Choroid plexus epithelial cell (primary cell): ENCODE data around the gene ZNF133.

Source experiments
- DNase-seq: peaks from one replicate; pipeline ENCODE4 v3.0.0-alpha.2; 2010; ENCODE audit warnings: low read depth
- H3K4me3 ChIP-seq: 2 replicates; pipeline ENCODE4 v1.5.1; 2011; ENCODE audit warnings: low read depth, mild to moderate bottlenecking, control low read depth, low read length, moderate library complexity
- TF ChIP-seq, protein P1 (sequence below): conservative IDR thresholded peaks from 2 replicates; pipeline ENCODE4 v1.5.1; 2011; ENCODE audit warnings: low read depth, mild to moderate bottlenecking, control low read depth, inconsistent platforms, low read length, moderate library complexity

ZNF133 gene

DNA sequence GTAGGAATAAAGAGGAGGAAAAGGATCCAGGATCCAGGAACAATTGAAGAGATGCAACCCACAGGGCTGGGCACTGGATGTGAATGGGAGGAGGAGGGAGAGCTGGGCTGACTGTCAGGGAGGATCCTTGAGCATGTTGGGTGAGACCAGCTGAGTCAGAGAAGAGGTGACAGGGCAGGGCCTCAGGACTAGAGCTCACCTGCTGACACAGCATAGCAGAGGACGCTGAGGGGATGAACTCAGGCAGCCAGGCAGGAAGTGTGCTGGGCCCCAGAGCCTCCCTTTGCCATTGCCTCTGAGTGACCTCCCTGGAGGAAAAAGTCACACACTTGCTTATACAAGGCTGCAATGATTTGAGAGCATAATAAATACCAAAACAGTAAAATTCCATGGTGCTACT lies 72.3 kb downstream of the ZNF133 start:
- no peak overlapping the region for H3K4me3 ChIP-seq
- TF ChIP-seq, protein P1, sequence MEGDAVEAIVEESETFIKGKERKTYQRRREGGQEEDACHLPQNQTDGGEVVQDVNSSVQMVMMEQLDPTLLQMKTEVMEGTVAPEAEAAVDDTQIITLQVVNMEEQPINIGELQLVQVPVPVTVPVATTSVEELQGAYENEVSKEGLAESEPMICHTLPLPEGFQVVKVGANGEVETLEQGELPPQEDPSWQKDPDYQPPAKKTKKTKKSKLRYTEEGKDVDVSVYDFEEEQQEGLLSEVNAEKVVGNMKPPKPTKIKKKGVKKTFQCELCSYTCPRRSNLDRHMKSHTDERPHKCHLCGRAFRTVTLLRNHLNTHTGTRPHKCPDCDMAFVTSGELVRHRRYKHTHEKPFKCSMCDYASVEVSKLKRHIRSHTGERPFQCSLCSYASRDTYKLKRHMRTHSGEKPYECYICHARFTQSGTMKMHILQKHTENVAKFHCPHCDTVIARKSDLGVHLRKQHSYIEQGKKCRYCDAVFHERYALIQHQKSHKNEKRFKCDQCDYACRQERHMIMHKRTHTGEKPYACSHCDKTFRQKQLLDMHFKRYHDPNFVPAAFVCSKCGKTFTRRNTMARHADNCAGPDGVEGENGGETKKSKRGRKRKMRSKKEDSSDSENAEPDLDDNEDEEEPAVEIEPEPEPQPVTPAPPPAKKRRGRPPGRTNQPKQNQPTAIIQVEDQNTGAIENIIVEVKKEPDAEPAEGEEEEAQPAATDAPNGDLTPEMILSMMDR, result no peak
- no peak for DNase-seq

DNA sequence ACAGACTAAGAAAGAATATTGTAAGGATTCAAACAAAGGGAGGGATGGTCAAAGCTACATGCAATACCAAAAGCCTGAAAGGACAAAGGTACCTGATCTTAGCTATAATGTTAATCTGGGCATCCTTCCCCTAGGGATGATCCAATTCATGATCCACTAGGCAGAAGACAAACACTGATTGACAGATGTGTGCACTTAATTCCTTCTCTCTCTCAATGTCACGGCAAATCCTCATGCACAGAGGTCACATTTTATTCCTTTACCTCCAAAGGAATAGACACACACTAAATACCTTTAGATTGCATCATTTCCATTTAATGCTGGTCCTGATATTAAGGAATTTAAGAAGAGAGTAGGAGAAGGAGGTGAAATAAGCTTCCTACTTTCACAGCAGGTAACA lies 73.4 kb downstream of the ZNF133 start:
- TF ChIP-seq, protein P1, result no peak
- no peak for DNase-seq
- no peak overlapping the region for H3K4me3 ChIP-seq

DNA sequence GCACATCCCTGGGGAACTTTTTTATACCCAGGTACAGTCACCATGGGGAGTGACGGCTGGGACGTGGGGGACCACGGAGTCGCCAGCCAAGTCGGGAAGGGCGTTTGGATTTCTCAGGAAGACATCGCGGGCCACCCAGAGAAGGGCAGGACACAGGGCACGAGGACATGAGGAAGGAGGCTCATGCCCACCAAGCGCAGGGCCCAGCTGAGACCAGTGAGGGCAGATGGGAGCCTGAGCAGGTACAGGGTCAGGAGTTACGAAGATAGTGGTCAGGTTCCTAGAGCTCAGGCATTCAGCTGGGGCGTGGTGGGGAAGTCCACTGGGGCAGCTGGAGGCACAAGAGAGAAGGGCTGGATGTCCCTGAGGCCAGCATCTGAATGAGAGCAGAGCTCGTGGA lies 74.6 kb downstream of the ZNF133 start:
- TF ChIP-seq, protein P1, result no peak
- no peak overlapping the region for H3K4me3 ChIP-seq
- DNase-seq, result no peak

DNA sequence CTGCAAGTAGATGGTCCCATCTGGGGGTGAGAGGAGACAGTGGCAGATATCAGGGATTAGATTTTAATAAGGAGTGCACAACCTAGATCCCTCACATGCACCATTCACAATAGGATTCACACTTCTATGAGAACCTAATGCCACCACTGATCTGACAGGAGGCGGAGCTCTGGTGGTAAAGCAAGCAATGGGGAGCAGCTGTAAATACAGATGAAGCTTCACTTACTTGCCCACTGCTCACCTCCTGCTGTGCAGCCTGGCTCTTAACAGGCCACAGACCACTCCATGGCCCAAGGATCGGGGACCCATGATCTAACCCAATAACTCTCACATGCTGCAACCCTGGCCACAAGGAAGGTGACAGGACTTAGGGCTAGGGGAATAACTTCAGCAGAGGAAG lies 75.4 kb downstream of the ZNF133 start:
- TF ChIP-seq, protein P1, result no peak
- DNase-seq, result no peak
- no peak overlapping the region for H3K4me3 ChIP-seq

DNA sequence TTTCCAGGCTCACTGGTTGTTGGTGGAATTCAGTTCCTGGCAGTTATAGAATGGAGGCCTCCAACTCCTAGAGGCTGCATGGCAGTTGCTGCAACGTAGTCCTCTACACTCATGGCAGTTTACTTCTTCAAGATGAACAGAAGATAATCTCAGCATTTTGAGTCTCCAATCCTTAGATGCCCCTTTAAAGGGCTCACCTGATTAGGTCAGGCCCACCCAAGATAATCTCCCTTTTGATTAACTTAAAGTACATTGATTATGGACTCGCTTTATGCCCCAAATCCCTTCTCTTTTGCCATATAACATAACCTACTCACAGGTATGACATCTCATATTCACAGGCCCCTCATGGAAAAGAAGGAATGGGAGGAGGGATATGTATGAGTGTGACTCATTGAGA lies 76.4 kb downstream of the ZNF133 start:
- no peak overlapping the region for H3K4me3 ChIP-seq
- TF ChIP-seq, protein P1, result no peak
- no peak for DNase-seq
